ENCODE measurements around the gene ZNF324B. TPM values are rescaled to one million over a fixed set of nuclear protein-coding genes. Genes with fewer than 3 reads are reported as not detected.

ZNF324B gene
- total and polyA plus RNA-seq, 2 donors (not counting 1 experiment from before 2014, with no cell fraction given): 5.6 to 17.4 TPM

- Mint-ChIP-seq H3K9me3 (ENCODE audit: insufficient read depth) (no peaks in the 10 kb centered on the region), H3K27ac (peak overlapping the region; percentile 76), H3K4me1 (peaks cover 33% of the 10 kb centered on the region), H3K4me3 (peak overlapping the region; percentile 97), H3K27me3 (no peaks in the 10 kb centered on the region)
- ATAC-seq (ENCODE audit: low read depth) (no peak), DNase-seq (peak; percentile 38)
- H3K4me3 ChIP-seq (ENCODE audit: control extremely low read depth in 1 of 5, extremely low read depth in 1 of 5, insufficient read depth in 1 of 5, low read depth in 2 of 5, low read length in 4 of 5): peak overlapping the region in 3 of 5 experiments; percentile 82 to 93 (median 83)
- intact Hi-C loops (cut with micrococcal nuclease): loop anchor here (5.0 kb wide), 1 partner anchor 60 kb away; no protein-coding TSS in a partner anchor
- H3K79me2 ChIP-seq (ENCODE audit: control insufficient read depth, insufficient read depth, low read length): peaks cover 5% of the 10 kb centered on the region
- CTCF ChIA-PET: interaction anchor here (1.8 kb wide), 1 partner anchor 113 kb away, joined by 6 read pairs; the partner anchor contains the start of gene ZBTB45
- H3K4me1 ChIP-seq (ENCODE audit: control insufficient read depth in 2 of 2, insufficient read depth in 2 of 2, low read length in 2 of 2): peaks cover 11 to 23% of the 10 kb centered on the region in 2 donors
- 82% methylated on average over 10 of the region's 10 CpGs for WGBS (ENCODE audit: insufficient coverage)
- H3K27me3 ChIP-seq (replicated peaks in 1 of 4; ENCODE audit: control extremely low read depth in 1 of 4, control insufficient read depth in 3 of 4, insufficient read depth in 4 of 4, low read length in 3 of 4): no peaks in the 10 kb centered on the region
- peak overlapping the region; percentile 91 for H3K9ac ChIP-seq (ENCODE audit: low read length)
- peak overlapping the region; percentile 85 for H3K4me2 ChIP-seq (replicated peaks; ENCODE audit: low read depth, low read length, poor library complexity, severe bottlenecking)
- H2AFZ ChIP-seq (ENCODE audit: insufficient read depth, low read depth, low read length, poor library complexity, severe bottlenecking): peak overlapping the region; percentile 81
- H3K9me3 ChIP-seq (ENCODE audit: control extremely low read depth in 1 of 3, control insufficient read depth in 2 of 3, insufficient read depth in 1 of 3, low read length in 2 of 3): peaks cover 0 to 3% (median 0%) of the 10 kb centered on the region in 3 donors
- no peak for TF ChIP-seq EZH2 (IDR thresholded peaks at IDR 0.05; ENCODE audit: borderline replicate concordance, insufficient read depth, low read depth, low read length, poor library complexity, severe bottlenecking)
- TF ChIP-seq CTCF (IDR thresholded peaks at IDR 0.05): peak; percentile 13
- H4K20me1 ChIP-seq (ENCODE audit: control insufficient read depth, insufficient read depth, low read length, poor library complexity, severe bottlenecking): no peaks in the 10 kb centered on the region
- H3K27ac ChIP-seq (ENCODE audit: low read length in 2 of 2): peak overlapping the region; percentile 82 to 93
- no peaks in the 10 kb centered on the region for H3K36me3 ChIP-seq (replicated peaks in 1 of 2; ENCODE audit: control extremely low read depth in 1 of 2, control insufficient read depth in 1 of 2, extremely low read depth in 1 of 2, insufficient read depth in 2 of 2, low read length in 1 of 2)
- POLR2A ChIA-PET: no interaction called here
Observed at GRCh38 chr19:58406818-58407657, 44.4 kb upstream of the ZNF324B start.

Data from B cell (primary cell).